Mucosa of rectum (tissue), 2 donors: ENCODE measurements around the gene BCL2.

Experiments used
- H3K27ac ChIP-seq, 2 donors: one replicate each; pipeline ENCODE4 v1.7.0; 2013; ENCODE audit warnings: inconsistent platforms in 2 of 2, low read depth in 2 of 2, low read length in 2 of 2
- H3K27me3 ChIP-seq, 2 donors: one replicate each; pipeline ENCODE4 v1.7.0; 2013; ENCODE audit warnings: low read length in 2 of 2; ENCODE audit not compliant: control insufficient read depth in 2 of 2, insufficient read depth in 2 of 2
- H3K36me3 ChIP-seq, 2 donors: one replicate each; pipeline ENCODE4 v1.7.0; 2013; ENCODE audit warnings: low read length in 2 of 2; ENCODE audit not compliant: control insufficient read depth in 2 of 2, insufficient read depth in 2 of 2
- H3K4me1 ChIP-seq, 2 donors: one replicate each; pipeline ENCODE4 v1.7.0; 2013; ENCODE audit warnings: low read length in 2 of 2, mild to moderate bottlenecking in 1 of 2; ENCODE audit not compliant: control insufficient read depth in 2 of 2, insufficient read depth in 2 of 2
- H3K4me3 ChIP-seq, 2 donors: one replicate each; pipeline ENCODE4 v1.7.0; 2013; ENCODE audit warnings: low read length in 2 of 2
- H3K9ac ChIP-seq, 2 donors: one replicate each; pipeline ENCODE4 v1.7.0; 2013; ENCODE audit warnings: low read length in 2 of 2, low read depth in 1 of 2, mild to moderate bottlenecking in 1 of 2
- H3K9me3 ChIP-seq, 2 donors: one replicate each; pipeline ENCODE4 v1.7.0; 2013; ENCODE audit warnings: low read length in 2 of 2; ENCODE audit not compliant: control insufficient read depth in 2 of 2
- donor health status: healthy.
- donor health status: Normal muscosa, but diverticular disease.

BCL2 gene

GRCh38 chr18:63299837-63300745 lies 19.5 kb downstream of the BCL2 start:
- Histone ChIP-seq H3K4me1 (no peaks in the 10 kb centered on the region), H3K27ac (peak overlapping the region in 1 of 2 donors; percentile 32), H3K27me3 (no peaks in the 10 kb centered on the region), H3K9ac (no peak overlapping the region), H3K4me3 (no peak overlapping the region), H3K9me3 (no peaks in the 10 kb centered on the region), H3K36me3 (peaks cover 0 to 2% of the 10 kb centered on the region in 2 donors)

- Histone ChIP-seq H3K27ac (no peak overlapping the region), H3K4me3 (no peak overlapping the region), H3K9me3 (no peaks in the 10 kb centered on the region), H3K27me3 (no peaks in the 10 kb centered on the region), H3K9ac (no peak overlapping the region), H3K36me3 (peaks cover 0 to 5% of the 10 kb centered on the region in 2 donors), H3K4me1 (no peaks in the 10 kb centered on the region)
Measured at GRCh38 chr18:63298400-63299365, 20.9 kb downstream of the BCL2 start.

- H3K4me3 ChIP-seq: no peak overlapping the region
- H3K9me3 ChIP-seq: no peaks in the 10 kb centered on the region
- H3K9ac ChIP-seq: no peak overlapping the region
- H3K27ac ChIP-seq: no peak overlapping the region
- no peaks in the 10 kb centered on the region for H3K27me3 ChIP-seq
- peaks cover 0 to 2% of the 10 kb centered on the region in 2 donors for H3K4me1 ChIP-seq
- peaks cover 0 to 5% of the 10 kb centered on the region in 2 donors for H3K36me3 ChIP-seq
Measured at GRCh38 chr18:63297687-63298399, 21.7 kb downstream of the BCL2 start.

- Histone ChIP-seq H3K27me3 (no peaks in the 10 kb centered on the region), H3K9ac (no peak overlapping the region), H3K4me1 (peaks cover 5 to 6% of the 10 kb centered on the region in 2 donors), H3K9me3 (no peaks in the 10 kb centered on the region), H3K36me3 (peaks cover 0 to 2% of the 10 kb centered on the region in 2 donors), H3K4me3 (no peak overlapping the region), H3K27ac (no peak overlapping the region)
Measured at GRCh38 chr18:63293935-63294334, 25.6 kb downstream of the BCL2 start.

- Histone ChIP-seq H3K27me3 (no peaks in the 10 kb centered on the region), H3K4me1 (peaks cover 5 to 6% of the 10 kb centered on the region in 2 donors), H3K9me3 (no peaks in the 10 kb centered on the region), H3K36me3 (peaks cover 0 to 2% of the 10 kb centered on the region in 2 donors), H3K9ac (no peak overlapping the region), H3K27ac (peak overlapping the region in 1 of 2 donors; percentile 41), H3K4me3 (no peak overlapping the region)
Measured at GRCh38 chr18:63292831-63293683, 26.5 kb downstream of the BCL2 start.

- no peak overlapping the region for H3K9ac ChIP-seq
- H3K4me3 ChIP-seq: no peak overlapping the region
- peaks cover 5 to 6% of the 10 kb centered on the region in 2 donors for H3K4me1 ChIP-seq
- no peak overlapping the region for H3K27ac ChIP-seq
- peaks cover 0 to 2% of the 10 kb centered on the region in 2 donors for H3K36me3 ChIP-seq
- no peaks in the 10 kb centered on the region for H3K27me3 ChIP-seq
- H3K9me3 ChIP-seq: no peaks in the 10 kb centered on the region
Measured at GRCh38 chr18:63291278-63291677, 28.3 kb downstream of the BCL2 start.

GRCh38 chr18:63290821-63291200 lies 28.8 kb downstream of the BCL2 start:
- Histone ChIP-seq H3K9me3 (no peaks in the 10 kb centered on the region), H3K9ac (no peak overlapping the region), H3K27ac (no peak overlapping the region), H3K27me3 (no peaks in the 10 kb centered on the region), H3K36me3 (peaks cover 0 to 2% of the 10 kb centered on the region in 2 donors), H3K4me1 (peaks cover 5 to 6% of the 10 kb centered on the region in 2 donors), H3K4me3 (no peak overlapping the region)

GRCh38 chr18:63290166-63290820 lies 29.3 kb downstream of the BCL2 start:
- Histone ChIP-seq H3K27me3 (no peaks in the 10 kb centered on the region), H3K4me1 (peaks cover 5 to 6% of the 10 kb centered on the region in 2 donors), H3K9me3 (no peaks in the 10 kb centered on the region), H3K9ac (no peak overlapping the region), H3K4me3 (no peak overlapping the region), H3K27ac (peak overlapping the region in 1 of 2 donors; percentile 19), H3K36me3 (peaks cover 0 to 2% of the 10 kb centered on the region in 2 donors)
